Measurements from ENCODE around the gene SDK1. TPM values are rescaled to one million over a fixed set of nuclear protein-coding genes. Genes with fewer than 3 reads are reported as not detected.

Gene SDK1
- total and polyA plus RNA-seq, 2 experiments from 2014 or later: 2.1 to 10.0 TPM

GRCh38 chr7:4024133-4024532 lies 723.1 kb downstream of the SDK1 start:
- H3K27me3 Mint-ChIP-seq (ENCODE audit: insufficient read depth, low read depth, poor library complexity): peaks cover 6% of the 10 kb centered on the region
- H3K27ac Mint-ChIP-seq: no peak overlapping the region
- DNase-seq (ENCODE audit: low spot score): no peak

More at GRCh38 chr7:4024133-4024532, 723.1 kb downstream of the SDK1 start:
- Histone ChIP-seq H3K4me3 (no peak overlapping the region), H2AFZ (no peak overlapping the region), H3K4me2 (no peak overlapping the region), H4K20me1 (replicated peaks; ENCODE audit: insufficient read depth) (no peaks in the 10 kb centered on the region), H3K27me3 (ENCODE audit: insufficient read depth) (no peaks in the 10 kb centered on the region), H3K27ac (ENCODE audit: low read depth) (no peak overlapping the region), H3F3A (replicated peaks; ENCODE audit: low read depth) (no peaks in the 10 kb centered on the region), H3K79me2 (replicated peaks; ENCODE audit: insufficient read depth) (no peaks in the 10 kb centered on the region), H3K36me3 (ENCODE audit: insufficient read depth) (no peaks in the 10 kb centered on the region), H3K9me2 (ENCODE audit: insufficient read depth) (0 out of 2 replicates have a peak, but pooled peaks cover 3% of the 10 kb centered on the region), H3K4me1 (ENCODE audit: insufficient read depth) (no peaks in the 10 kb centered on the region; the same call in 1 of the 2 replicates)
- no peak for ATAC-seq
- peaks cover 29% of the 10 kb centered on the region for H3K4me1 Mint-ChIP-seq
- TF ChIP-seq CTCF (conservative IDR thresholded peaks at IDR 0.05; ENCODE audit: low read depth in 2 of 2) (no peak), NANOG (IDR thresholded peaks at IDR 0.05; ENCODE audit: borderline replicate concordance) (no peak), ZNF114 (CRISPR knock-in tag; IDR thresholded peaks at IDR 0.05) (no peak), EZH2phosphoT487 (IDR thresholded peaks at IDR 0.05; ENCODE audit: unreplicated experiment) (no peak), POLR2AphosphoS5 (IDR thresholded peaks at IDR 0.05; ENCODE audit: low read depth) (no peak), STAT1 (IDR thresholded peaks at IDR 0.05; ENCODE audit: unreplicated experiment) (no peak), ZNF462 (CRISPR knock-in tag; IDR thresholded peaks at IDR 0.05) (no peak), JUNB (IDR thresholded peaks at IDR 0.05; ENCODE audit: unreplicated experiment) (no peak)
- H3K9me3 Mint-ChIP-seq: peaks cover 11% of the 10 kb centered on the region; the same call in 2 of the 3 replicates
- H3K36me3 Mint-ChIP-seq (ENCODE audit: low read depth): peaks cover 23% of the 10 kb centered on the region
- H3K4me3 Mint-ChIP-seq: no peak overlapping the region

Measured in GM23338 (cell line).